Activated CD8-positive, alpha-beta memory T cell treated with anti-CD3 and anti-CD28 coated beads for 24 hours (primary cell): ENCODE results near the gene PMAIP1.

Source experiments
- DNase-seq: peaks from one replicate; pipeline ENCODE4 v3.0.0-alpha.2; 2020

PMAIP1 gene

GRCh38 chr18:59916746-59917145 lies 16.9 kb downstream of the PMAIP1 start:
- peak; percentile 33 for DNase-seq

- DNase-seq, result peak; percentile 54
These were observed 17.6 kb downstream of the PMAIP1 start for GRCh38 chr18:59917422-59917821.

GRCh38 chr18:59918320-59918755 lies 18.5 kb downstream of the PMAIP1 start:
- DNase-seq, result peak; percentile 59

DNA sequence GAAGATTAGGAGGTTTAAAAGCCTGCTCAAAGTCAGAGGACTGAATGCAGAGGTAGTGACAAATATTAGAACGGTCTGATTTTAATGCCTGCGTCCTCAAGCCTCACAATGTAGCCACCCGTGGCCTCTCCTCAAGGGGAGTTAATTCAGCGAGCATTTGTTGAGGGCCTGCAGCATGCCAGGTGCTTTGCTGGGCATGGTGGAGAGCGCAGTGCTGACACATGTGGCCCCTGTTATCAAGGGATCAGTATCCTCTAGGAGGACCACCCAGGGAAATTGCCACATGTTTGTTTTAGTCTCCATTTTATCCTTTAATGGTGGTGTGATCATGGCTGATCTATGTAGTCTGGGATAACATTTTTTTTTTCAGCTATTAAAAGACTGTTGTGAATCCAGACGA lies 19.2 kb downstream of the PMAIP1 start:
- DNase-seq, result peak; percentile 38

- DNase-seq, result peak; percentile 62
These were observed 21.6 kb downstream of the PMAIP1 start for GRCh38 chr18:59921384-59921891.

GRCh38 chr18:59923539-59924196 lies 23.9 kb downstream of the PMAIP1 start:
- DNase-seq, result no peak

GRCh38 chr18:59926131-59926530 lies 26.3 kb downstream of the PMAIP1 start:
- no peak for DNase-seq

- no peak for DNase-seq
These were observed 27.5 kb downstream of the PMAIP1 start for GRCh38 chr18:59927246-59927825.

DNA sequence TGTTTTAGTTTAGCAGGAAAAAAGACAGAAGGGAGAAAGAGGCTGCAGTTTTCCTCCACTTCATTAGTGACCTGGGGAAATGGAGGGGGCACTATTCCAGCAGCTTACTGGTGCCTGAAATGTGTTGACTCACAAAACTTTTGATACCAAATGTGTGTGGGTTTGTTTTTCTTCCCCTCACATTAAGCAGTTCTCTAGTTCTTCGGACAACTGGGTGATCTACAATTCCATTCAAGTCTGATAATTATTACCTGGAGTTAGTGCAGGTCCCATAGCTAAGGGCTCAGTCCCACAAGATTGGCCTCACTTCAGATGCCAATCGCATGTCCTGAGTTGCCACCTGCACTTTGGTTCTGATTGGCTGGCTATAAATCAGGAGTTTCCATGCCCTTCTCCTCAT lies 28.4 kb downstream of the PMAIP1 start:
- no peak for DNase-seq

- DNase-seq, result no peak
These were observed 30.0 kb downstream of the PMAIP1 start for GRCh38 chr18:59929621-59930295.

GRCh38 chr18:59932401-59932800 lies 32.6 kb downstream of the PMAIP1 start:
- no peak for DNase-seq

DNA sequence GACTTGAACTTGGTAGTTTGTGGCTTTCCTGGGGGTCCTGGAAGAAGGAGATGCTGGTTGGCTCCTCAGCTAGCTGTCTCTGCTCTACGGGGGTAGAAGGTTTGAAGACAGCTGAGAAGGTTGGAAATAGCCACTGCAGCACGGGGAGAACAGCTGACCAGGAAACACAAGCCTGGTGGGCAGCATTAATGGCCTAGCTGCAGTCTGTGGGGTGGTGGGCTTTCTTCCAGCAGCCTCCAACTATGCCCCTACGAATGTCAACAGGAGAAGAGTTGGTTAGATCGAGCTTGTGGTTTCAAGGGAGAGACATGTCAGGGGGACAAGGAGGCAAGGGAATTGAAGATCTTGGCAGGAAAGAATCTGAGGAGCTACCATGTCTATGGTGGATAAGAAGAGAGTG lies 38.9 kb downstream of the PMAIP1 start:
- no peak for DNase-seq

- DNase-seq, result no peak
These were observed 39.3 kb downstream of the PMAIP1 start for GRCh38 chr18:59939127-59939526.

- no peak for DNase-seq
These were observed 40.3 kb downstream of the PMAIP1 start for GRCh38 chr18:59940068-59940467.

DNA sequence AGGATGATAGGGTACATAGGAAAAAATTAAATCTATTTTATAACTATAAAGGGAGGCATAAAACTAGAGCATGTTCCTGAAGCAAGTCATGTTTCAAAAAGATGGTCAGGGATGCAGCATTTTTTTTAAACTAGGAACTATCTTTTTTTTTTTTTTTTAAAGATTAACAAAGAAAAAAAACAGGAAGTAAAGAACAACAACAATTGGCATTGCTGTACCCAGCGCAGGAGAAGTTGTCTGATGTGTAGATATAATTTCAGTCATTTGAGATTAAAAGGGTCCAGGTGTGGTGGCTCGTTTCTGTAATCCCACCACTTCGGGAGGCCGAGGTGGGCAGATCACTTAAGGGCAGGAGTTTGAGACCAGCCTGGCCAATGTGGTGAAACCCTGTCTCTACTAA lies 41.5 kb downstream of the PMAIP1 start:
- no peak for DNase-seq

DNA sequence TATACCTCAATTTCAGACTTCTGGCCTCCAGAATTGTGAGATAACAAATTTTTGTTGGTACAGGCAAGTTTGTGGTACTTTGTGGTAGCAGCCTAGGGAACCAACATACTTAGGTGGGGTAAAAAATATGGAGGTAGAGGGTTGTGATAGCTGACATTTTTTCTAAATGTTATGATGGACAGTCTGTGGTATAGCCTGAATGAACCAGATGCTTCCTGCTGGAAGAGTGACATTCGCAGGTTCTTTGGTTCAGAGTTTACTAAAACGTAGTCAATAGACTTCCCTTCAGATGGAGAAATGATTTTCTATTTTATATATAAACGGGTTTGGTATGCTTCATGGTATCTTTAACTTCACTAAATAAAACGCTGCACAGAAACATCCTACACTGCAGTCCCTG lies 42.8 kb downstream of the PMAIP1 start:
- no peak for DNase-seq

- DNase-seq, result no peak
These were observed 45.7 kb downstream of the PMAIP1 start for GRCh38 chr18:59945544-59945943.

DNA sequence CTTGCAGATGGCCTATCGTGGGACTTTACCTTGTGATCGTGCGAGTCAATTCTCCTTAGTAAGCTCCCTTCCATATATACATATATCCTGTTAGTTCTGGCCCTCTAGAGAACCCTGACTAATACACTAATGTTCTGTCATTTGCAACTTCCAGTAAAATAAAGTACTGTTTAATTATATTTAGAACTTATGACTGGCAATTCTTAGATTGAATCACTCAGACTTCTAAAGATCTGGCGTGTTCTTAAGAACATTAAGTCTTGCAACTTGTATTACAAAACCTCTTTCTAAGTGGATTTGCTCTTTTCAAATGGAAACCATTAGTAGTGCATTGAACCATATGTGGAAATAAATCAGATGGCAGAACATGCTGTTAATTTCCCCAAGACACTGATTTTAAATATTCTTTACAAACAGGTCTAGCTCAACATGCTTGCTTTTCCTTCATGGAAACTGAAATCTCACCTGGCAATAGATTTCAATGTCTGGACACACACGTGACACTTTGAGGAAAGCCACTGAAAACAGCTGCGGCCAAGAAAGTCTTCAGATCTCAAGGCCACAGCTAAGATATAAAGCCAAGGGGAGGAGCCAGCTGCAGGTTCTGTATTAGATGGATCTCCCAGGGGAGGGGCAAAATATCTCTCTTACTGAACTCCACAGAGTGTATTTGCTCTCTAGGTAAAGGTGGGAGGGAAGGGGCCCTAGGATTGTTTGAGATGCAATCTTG lies 50.6 kb downstream of the PMAIP1 start:
- no peak for DNase-seq

DNA sequence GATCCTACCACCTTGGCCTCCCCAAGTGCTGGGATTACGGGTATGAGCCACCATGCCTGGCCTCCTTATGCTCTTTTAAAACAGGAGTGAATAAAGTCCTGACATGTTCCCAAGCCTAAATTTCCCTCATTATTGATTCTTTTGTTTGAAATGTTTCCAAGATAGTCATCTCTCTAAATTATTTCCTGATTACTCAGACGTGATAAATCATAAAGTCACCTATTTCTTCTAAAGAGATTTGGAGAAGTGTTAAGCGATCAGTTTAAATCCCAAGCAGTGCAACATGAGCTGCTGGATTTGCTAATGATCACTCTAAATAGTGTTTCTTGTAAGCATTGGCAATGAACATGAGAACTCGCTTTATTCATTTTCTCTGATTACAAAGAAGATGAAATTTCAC lies 51.8 kb downstream of the PMAIP1 start:
- no peak for DNase-seq

DNA sequence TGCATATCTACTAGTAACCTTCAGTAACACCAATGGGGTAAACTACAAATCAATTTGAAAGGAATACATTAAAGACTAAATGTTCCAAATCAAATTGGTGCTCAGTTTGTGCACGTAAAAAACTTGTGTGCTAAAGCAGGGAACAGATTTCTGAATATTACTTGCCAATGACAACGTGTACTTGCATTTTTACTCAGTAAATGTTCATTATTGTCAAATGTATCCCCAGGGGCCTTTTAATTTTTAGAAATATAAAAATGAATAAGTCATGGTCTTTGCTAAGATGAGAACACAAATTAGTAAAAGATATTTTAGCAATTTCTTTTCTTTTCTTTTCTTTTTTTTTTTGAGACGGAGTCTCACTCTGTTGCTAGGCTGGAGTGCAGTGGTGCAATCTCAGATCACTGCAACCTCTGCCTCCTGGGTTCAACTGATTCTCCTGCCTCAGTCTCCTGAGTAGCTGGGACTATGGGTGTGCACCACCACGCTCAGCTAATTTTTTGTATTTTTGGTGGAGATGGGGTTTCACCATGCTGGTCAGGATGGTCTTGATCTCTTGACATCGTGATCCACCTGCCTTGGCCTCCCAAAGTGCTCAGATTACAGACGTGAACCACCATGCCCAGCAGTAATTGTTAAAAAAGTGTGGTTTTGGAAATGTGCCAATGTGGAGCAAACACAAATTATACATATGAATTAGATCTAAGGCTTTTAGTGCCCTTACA lies 52.6 kb downstream of the PMAIP1 start:
- no peak for DNase-seq
